NCI-H524 (cell line): Measurements from ENCODE around the gene NAXE.
"Not testable (repeated sequence)": the region's sequence is repeated elsewhere in the genome, so short reads cannot be mapped to it uniquely, and the experiment has no call there.

Experiments used
- DNase-seq, 2 experiments: peaks; one replicate each; lab custom pipeline; 2025; lab: John Stamatoyannopoulos, UW

Gene NAXE

DNA sequence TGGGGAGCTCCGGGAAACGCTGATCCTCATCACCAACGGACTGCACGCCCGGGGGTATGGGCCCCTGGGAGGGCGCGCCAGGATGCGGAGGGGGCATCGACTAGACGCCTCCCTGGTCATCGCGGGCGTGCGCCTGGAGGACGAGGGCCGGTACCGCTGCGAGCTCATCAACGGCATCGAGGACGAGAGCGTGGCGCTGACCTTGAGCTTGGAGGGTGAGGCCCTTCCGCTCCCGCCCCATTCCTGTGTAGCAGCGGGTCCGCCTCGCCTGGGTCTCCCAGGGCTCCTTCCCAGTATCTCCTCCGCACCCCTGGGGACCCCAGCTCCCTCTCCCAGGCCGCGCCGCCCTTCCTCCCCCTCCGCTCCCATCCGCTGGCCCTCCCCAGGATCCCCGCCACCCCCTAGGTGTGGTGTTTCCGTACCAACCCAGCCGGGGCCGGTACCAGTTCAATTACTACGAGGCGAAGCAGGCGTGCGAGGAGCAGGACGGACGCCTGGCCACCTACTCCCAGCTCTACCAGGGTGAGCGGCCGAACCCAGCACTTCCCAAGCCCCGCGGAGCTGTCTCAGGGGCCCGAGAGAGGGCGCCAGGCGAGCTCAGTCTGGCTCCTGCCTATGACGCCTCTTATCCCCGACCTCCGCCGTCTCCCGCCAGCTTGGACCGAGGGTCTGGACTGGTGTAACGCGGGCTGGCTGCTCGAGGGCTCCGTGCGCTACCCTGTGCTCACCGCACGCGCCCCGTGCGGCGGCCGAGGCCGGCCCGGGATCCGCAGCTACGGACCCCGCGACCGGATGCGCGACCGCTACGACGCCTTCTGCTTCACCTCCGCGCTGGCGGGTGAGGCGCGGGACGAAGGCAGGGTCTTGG lies 32.6 kb downstream of the NAXE start:
- DNase-seq = peak; percentile 42 to 72

DNA sequence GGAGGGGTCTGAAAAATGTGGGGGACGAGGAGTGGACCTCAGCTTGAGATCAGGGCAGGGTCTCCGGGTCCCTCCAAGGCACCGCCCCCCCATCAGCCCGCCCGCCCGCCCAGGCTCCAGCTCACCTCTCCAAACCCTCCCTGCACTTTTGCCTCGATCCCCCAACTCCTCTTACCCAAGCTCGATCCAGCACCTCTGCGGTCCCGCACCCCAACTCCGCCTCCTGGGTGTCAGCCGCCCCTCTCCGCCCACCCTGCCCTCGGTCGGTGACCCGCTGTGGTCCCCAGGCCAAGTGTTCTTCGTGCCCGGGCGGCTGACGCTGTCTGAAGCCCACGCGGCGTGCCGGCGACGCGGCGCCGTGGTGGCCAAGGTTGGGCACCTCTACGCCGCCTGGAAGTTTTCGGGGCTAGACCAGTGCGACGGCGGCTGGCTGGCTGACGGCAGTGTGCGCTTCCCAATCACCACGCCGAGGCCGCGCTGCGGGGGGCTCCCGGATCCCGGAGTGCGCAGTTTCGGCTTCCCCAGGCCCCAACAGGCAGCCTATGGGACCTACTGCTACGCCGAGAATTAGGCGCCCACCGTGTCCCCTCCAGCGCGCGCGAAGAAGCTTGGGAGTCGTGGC lies 33.3 kb downstream of the NAXE start:
- DNase-seq = no peak

DNA sequence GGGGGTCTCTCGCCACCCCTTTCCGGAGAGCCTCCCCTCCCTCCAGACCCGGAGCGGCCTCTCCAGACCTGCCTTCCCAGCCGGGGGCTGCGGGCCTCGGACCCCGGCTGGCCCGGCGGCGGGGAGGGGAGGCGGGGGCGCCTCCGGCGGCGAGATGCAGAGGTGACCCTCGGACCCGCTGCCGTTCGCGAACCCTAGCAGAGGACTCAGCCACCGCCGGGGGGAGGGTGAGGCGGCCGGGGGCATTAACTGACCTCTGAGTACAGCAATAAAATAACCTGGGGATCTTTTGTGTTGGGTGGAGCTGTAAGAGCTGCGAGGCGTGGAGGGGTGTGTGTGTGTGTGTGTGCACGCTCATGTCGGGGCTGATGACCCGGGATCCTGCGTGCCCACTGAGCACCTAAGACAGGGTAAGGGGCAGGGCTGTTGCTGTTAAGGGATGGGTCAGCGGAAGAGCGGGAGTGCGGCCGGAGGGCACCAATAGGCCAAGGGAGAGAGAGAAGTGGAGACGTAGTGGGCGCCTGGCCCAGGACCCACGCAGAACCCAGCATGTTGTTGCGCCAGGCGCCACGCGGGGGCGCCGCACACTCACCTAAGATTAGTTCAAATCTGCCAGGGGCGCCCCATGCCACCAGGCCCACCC lies 34.0 kb downstream of the NAXE start:
- DNase-seq = peak; percentile 32 to 63

DNA sequence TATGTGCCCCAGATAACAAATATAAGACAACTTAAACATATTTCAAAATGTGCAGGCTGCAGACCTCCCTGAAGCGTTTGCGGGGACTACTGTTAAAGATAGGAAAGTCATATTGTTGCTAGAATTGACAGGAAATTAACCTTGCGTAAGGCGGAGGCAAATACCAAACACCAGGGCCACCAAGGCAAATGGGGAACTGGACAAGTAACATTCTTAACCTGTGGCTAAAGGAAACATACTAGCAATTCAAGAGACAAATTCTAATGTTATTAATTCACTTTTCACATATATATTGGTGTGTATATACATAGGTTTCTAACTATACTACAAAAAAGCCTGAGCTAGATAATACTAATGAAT lies 34.5 kb downstream of the NAXE start:
- no peak for DNase-seq

DNA sequence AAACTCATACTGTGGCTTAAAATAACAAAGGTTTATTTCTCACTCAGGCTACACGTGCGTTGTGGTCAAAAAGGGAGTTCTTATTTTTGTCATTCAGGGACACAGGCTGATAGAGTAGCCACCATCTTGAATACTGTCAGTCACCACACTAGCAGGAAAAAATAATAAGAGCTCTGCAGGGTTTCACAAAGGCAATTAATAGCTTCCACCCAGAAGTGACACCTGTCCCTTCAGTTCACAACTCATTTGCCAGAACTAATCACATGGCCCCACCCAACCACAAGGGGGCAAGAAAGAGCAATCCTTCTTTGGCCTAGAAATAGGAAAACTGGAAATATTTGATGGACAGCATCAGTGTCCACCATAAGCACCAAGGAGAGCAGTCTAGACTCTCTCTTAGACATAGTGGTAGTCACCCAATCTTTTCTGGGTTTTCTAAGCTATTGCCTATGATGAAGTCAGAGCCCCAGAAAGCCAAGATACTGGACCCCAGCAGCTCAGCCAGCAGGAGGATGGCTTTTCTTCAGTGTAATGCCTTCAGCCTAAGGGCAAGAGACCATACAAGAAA lies 35.8 kb downstream of the NAXE start:
- peak; percentile 62 to 82 for DNase-seq

DNA sequence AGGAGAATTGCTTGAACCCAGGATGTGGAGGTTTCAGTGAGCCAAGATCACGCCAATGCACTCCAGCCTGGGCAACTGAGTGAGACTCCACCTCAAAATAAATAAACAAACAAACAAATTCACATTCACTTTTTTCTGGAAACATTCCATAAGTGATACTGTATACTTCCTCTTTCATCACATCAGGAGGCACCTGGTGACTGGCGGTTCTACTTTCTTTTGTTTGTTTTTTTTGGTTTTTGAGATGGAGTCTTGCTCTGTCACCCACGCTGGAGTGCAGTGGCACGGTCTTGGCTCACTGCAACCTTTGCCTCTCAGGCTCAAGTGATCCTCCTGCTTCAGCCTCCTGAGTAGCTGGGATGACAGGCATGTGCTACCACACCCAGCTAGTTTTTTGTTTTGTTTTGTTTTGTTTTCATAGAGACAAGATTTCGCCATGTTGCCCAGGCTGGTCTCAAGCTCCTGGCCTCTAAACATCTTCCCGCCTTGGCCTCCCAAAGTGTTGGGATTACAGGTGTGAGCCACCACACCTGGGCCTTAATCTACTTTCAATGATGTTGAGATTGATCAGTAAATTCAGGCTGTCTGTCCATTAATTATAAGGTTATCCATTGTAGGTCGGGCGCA lies 38.4 kb downstream of the NAXE start:
- no peak for DNase-seq

DNA sequence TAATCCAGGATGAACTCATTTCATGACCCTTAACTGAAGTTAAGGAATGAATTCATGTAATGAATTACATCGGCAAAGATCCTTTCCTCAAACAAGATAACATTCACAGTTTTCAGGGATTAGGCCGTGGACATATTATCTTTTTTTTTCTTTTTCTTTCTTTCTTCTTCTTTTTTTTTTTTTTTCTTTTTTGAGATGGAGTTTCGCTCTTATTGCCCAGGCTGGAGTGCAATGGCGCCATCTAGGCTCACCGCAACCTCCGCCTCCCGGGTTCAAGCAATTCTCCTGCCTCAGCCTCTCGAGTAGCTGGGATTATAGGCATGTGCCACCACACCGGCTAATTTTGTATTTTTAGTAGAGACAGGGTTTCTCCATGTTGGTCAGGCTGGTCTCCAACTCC lies 39.6 kb downstream of the NAXE start:
- not testable (repeated sequence) for DNase-seq

DNA sequence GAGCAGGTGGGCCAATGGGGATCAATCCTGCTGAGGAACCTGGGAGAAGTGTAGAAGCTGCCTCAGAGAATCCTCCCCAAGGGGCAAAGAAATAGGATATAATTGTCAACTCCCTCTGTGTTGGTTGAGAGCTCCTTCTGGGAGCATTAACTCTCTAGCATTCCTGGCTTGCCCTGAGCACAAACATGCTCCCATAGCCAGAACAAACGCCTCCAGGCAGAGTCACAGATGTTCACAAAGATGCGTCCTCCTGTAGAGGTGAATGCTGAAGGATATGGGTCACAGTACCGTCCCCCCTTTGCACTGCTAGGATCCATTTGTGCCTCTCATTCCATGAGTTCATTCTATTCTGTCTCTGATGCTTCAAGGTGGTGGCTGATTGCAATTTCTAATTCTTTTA lies 40.8 kb downstream of the NAXE start:
- DNase-seq = no peak

DNA sequence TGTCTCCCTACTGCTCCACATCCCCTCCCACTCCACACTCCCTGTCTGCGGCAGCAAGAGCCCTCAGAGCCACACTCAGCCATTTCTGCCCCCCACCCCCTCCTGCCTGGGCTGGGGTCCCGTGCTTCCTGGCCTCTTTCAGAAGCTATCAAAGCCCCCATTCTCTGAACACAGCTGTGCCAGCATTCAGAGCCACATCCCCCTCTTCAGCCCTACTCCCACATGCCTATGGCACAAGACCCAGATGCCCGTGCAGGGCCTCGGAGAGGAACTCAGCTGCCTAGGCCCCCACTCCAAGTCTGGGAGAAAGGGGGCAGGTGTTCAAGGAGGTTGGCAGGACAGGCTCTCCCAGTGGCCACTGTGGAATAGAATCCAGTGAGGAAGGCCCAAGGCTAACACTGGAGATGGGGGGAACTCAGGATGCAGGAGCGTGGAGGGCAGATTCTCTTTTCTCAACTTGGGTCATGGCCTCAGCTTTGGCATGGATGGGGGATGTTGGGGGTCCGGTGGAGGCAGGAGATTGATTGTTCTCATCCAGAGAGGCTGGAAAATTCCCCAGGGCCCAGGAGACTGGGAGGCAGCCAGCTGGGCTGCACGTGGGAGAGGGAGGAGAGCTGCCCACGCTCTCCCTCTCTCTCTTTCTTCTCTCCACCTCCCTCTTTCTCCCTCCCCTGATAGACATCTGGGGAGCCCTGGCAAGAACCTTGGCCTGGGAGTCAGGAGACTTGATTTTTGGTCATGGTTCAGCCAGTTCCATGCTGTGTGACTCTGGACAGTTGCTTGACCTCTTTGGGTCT lies 46.8 kb downstream of the NAXE start:
- DNase-seq = peak in 1 of 2 experiments; percentile 37

DNA sequence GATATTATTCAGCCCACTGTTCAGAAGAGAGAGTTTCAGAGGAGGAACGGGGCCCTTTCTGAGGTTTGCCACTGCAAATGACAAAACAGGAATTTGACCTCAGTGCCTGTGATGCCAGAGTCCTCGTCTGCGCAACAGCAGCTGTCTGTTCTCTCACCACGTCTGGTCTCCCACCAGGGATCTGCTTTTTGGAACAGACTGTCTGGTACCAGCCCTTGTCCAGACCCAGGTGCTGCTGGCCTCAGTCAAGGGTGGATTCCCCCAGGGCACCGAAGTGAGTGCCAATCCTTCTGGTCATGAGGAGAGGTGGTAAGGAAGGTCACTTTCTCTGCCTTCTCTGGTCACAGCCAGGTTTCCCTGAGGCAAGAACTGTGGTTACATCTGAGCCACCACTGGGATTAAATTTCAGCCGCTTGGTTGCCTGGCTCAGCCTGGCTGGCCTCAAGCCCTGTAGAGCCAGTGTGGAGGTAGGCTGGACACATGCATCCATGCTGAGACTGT lies 48.1 kb downstream of the NAXE start:
- no peak for DNase-seq

DNA sequence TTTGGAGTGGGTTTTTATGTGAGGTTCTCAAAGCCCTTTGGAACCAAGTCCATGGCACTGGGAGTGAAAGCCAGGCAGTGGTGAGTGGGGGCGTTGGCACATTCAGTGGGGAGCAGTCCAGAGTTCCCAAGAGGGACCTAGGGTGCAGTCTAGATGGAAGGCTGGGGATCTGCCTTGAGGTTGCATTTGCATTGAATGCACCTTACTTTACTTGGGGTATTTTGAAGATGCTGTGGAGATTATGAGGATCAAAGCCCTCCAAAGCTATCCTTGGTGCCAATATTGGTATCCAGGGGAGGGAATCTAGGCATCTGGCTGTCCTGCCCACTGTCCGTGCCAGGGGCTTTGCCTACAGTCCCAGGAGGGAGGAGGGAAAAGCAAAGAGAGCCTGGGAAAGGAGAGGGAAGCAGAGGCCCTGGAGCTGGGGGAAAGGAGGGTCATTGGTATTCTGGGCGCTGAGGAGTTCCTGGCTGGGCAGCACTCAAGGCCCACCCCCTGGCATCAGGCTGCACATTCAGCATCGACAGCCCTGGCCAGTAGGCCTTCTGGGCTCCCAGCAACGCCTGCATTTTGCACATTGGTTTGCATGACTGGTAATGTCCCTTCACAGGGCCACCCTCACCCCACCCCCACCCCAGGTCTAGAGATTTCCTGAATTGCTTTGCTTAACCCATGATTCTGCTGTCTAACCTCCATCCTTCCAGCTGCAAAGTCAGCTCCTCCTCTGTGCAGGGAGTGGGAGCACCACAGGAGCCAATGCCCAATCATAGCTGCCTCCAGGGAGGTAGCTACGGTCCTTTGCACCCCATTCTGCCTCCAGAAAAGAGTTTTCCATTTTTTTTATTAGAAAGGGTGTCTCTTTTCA lies 49.5 kb downstream of the NAXE start:
- no peak for DNase-seq

DNA sequence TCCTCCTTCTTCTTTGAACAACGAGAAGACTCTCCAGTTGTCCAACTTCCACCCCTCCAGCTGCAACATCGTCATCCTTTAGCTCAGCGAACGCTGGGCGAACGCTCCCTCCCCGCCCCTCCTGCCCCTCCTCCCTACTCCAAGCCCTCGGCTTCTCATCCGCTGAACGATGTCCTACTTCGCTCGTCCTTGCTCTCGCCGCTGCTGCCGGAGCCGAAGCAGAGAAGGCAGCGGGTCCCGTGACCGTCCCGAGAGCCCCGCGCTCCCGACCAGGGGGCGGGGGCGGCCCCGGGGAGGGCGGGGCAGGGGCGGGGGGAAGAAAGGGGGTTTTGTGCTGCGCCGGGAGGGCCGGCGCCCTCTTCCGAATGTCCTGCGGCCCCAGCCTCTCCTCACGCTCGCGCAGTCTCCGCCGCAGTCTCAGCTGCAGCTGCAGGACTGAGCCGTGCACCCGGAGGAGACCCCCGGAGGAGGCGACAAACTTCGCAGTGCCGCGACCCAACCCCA lies 50.2 kb downstream of the NAXE start, which contains the start of gene BCAN:
Gene BCAN (plus strand): TSS at position 357 of the 504 bp plus-strand sequence. CDS start 3,938 bp downstream, outside the sequence.
- peak; percentile 25 to 54 for DNase-seq

DNA sequence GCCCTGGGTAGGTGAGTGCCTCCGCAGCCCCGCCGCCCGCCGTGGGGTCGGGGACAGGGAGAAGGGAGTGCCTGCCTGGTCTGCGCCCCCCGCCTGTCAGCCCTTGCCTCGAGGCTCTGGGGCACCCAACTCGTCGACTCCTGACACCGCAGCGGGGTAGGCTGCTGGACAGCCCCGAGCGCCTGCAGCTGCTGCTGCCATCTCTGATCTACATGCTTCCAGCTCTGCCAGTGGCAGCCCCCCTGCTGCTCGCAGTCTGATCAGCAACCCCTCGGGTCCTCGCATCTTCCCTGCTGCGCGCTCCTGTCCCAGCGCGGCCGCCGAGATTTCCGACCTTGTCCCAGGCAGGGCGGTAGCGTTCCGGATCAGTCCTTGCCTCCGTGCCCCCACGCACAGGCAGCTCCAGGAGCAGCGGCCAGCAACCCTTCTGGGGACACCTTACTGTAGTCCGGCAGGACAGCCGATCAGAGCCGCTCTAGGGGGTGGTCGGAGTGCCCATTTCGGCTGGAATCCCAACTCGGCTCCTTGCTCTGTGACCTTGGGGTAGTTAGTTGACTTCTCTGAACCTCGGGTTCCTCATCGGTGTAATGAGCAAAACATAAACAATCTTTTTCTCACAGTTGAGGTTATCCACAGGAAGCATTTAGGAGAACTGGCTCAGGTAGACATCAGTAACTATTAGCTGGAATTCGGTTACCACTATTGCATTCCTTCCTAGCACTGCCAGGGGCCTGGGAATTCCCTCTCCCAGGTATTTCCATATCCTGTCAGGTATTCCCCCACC lies 50.9 kb downstream of the NAXE start:
- DNase-seq = no peak

DNA sequence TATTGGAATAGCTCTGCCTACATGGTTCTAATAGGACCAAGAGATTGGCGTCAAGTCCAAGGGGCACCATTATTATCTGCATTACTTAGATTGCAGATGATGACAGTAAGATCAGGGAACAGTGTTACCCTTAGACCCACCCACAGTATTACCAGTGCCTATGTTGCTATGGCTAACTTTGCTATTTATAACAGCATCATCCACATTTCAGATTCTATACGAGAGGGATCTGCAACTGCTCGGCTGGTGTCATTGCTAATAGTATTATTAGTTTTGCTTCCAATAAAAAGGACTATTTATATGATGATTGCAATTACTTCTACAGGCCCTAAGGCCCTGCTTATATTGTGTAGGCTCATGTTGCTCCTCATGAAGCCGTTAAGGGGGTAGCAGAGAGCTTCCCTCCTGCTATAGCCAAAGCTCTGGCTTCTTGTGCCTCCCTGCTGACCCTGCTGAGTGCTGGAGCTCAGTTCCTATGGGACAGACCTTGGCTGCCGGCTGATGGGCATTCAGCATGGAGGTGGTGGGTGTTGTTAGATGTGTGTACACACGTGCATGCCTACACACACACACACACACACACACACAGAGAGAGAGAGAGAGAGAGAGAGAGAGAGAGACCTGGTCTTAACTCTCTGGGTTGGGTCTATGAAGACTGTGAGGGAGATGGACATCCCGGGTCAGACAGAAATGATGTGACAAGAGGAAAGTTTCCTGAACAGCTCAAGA lies 51.6 kb downstream of the NAXE start:
- no peak for DNase-seq

DNA sequence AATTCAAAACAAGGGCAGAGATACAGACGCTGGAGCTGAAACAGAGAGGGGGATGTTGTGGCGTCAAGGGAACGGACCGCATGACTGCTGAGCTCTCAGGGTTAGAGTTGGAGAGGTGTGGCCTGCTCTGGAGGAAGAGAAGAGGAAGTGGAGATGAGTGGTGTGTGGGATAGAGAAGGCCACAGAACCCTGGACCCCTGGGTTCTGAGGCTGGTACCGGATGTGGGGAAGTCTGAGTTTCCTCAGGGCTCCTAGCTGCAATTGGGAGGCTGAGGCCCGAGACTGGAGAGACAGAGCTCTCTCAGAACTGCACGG lies 52.2 kb downstream of the NAXE start:
- no peak for DNase-seq
